A673 (cell line): ENCODE results near the gene TMEM212.

ENCODE experiments used
- CTCF ChIP-seq: fragments of 300-800, 200-600 bp; sonication (generic); conservative IDR thresholded peaks from 2 replicates; pipeline ENCODE4 v1.5.1; 2017; ENCODE audit warnings: low read depth, mild to moderate bottlenecking, antibody characterized with exemption, low read length, moderate library complexity, mixed read lengths
- EZH2 ChIP-seq: fragments of 200-600 bp; sonication (generic); IDR thresholded peaks from 2 replicates; pipeline ENCODE4 v1.6.1; 2017; ENCODE audit warnings: borderline replicate concordance, low read depth, mild to moderate bottlenecking, mixed read lengths, antibody characterized with exemption, low read length; ENCODE audit not compliant: poor library complexity, severe bottlenecking

GRCh38 chr3:171840811-171841619 is 2.1 kb upstream of the TMEM212 start:
- TF ChIP-seq CTCF (no peak), EZH2 (no peak)
